HCT116 (cell line): ENCODE results near the gene MOB3B. TPM values are rescaled to one million over a fixed set of nuclear protein-coding genes. Genes with fewer than 3 reads are reported as not detected.

Source experiments
- ATAC-seq: fragments of 200-7000 bp; cut with Tn5 transposase; 2 replicates; pipeline ENCODE4 v1.9.1; 2020; ENCODE audit warnings: mild to moderate bottlenecking, moderate library complexity
- BruUV-seq: library from RNA; stranded (reverse); fragments of 400-500 nt; replicated peaks from 2 replicates; lab custom pipeline; 2021; lab: Mats Ljungman, UMichigan
- CTCF ChIA-PET: fragments of 300-600 bp; sonication (Branson Sonifier 250); formaldehyde crosslinking; loops from one replicate; lab custom pipeline; 2021; ENCODE audit warnings: antibody characterized with exemption; lab: Charles Lee
- POLR2A ChIA-PET: fragments of 300-600, 350-600 bp; sonication (Branson Sonifier 250); formaldehyde crosslinking; loops from one replicate; lab custom pipeline; 2021; ENCODE audit warnings: antibody characterized with exemption; lab: Charles Lee
- RAD21 ChIA-PET, 2 experiments: fragments of 300-600 bp; sonication (Branson Sonifier 250); formaldehyde crosslinking; loops; one replicate each; lab custom pipeline; 2023; ENCODE audit warnings: low total read pairs in 2 of 2; ENCODE audit not compliant: uncharacterized antibody in 2 of 2, unreplicated experiment in 2 of 2, low non-redundant PET in 1 of 2; lab: Charles Lee
- DNase-seq: peaks from one replicate; pipeline ENCODE4 v3.0.0-alpha.2; 2010; ENCODE audit warnings: low read depth, low spot score
- H2AFZ ChIP-seq: fragments of 200-600 bp; shearing (Covaris generic), sonication (generic); 2 replicates; pipeline ENCODE4 v1.6.1; 2017; ENCODE audit warnings: low read depth, mixed run types, mixed read lengths, antibody characterized with exemption, low read length; ENCODE audit not compliant: poor library complexity, severe bottlenecking
- H3K27ac ChIP-seq: 2 replicates; pipeline ENCODE4 v1.5.1; 2012; ENCODE audit warnings: low read depth, low read length
- H3K27me3 ChIP-seq: fragments of 200-600 bp; sonication (generic); 2 replicates; pipeline ENCODE4 v1.6.1; 2016; ENCODE audit warnings: mixed run types, low read length, mixed read lengths; ENCODE audit not compliant: insufficient read depth
- H3K36me3 ChIP-seq, 2 experiments: fragments of 200-500 bp in 1 of 2; fragments of 200-600 bp in 1 of 2; sonication (Bioruptor generic) in 1 of 2; sonication (generic) in 1 of 2; 2 replicates each; pipeline versions ENCODE4 v1.5.1 to v1.6.1; 2014 to 2016; ENCODE audit warnings: low read length in 2 of 2, inconsistent platforms in 1 of 2, mixed read lengths in 1 of 2, mixed run types in 1 of 2; ENCODE audit not compliant: insufficient read depth in 2 of 2, control insufficient read depth in 1 of 2
- H3K4me1 ChIP-seq, 2 experiments: fragments of 200-600 bp in 1 of 2; sonication (generic) in 1 of 2; 2 replicates each; pipeline versions ENCODE4 v1.5.1 to v1.6.1; 2012 to 2017; ENCODE audit warnings: low read length in 2 of 2, inconsistent platforms in 1 of 2, mild to moderate bottlenecking in 1 of 2, mixed read lengths in 1 of 2, mixed run types in 1 of 2, moderate library complexity in 1 of 2; ENCODE audit not compliant: insufficient read depth in 2 of 2, control insufficient read depth in 1 of 2
- H3K4me2 ChIP-seq: fragments of 200-600 bp; sonication (generic); 2 replicates; pipeline ENCODE4 v1.6.1; 2017; ENCODE audit warnings: mixed run types, low read length, mixed read lengths
- H3K4me3 ChIP-seq, 2 experiments: fragments of 200-600 bp in 1 of 2; sonication (generic) in 1 of 2; replicated peaks in 1 of 2; 2 replicates each; pipeline ENCODE4 v1.5.1; 2011 to 2016; ENCODE audit warnings: low read length in 2 of 2, control low read depth in 1 of 2, low read depth in 1 of 2, mild to moderate bottlenecking in 1 of 2, mixed read lengths in 1 of 2, mixed run types in 1 of 2
- H3K79me2 ChIP-seq: fragments of 200-600 bp; sonication (generic); 2 replicates; pipeline ENCODE4 v1.6.1; 2017; ENCODE audit warnings: mild to moderate bottlenecking, mixed run types, low read length, moderate library complexity, mixed read lengths; ENCODE audit not compliant: insufficient read depth
- H3K9ac ChIP-seq: fragments of 200-600 bp; sonication (generic); 2 replicates; pipeline ENCODE4 v1.6.1; 2016; ENCODE audit warnings: low read length, mixed read lengths
- H3K9me2 ChIP-seq: fragments of 200-600 bp; sonication (generic), shearing (Covaris generic); 2 replicates; pipeline ENCODE4 v1.6.1; 2017; ENCODE audit warnings: mixed run types, mild to moderate bottlenecking, moderate library complexity; ENCODE audit not compliant: insufficient read depth
- H3K9me3 ChIP-seq, 2 experiments: fragments of 200-500 bp in 1 of 2; fragments of 200-600 bp in 1 of 2; sonication (Bioruptor generic) in 1 of 2; sonication (generic) in 1 of 2; 2 replicates each; pipeline ENCODE4 v1.6.1; 2014 to 2017; ENCODE audit warnings: low read length in 2 of 2, mixed read lengths in 2 of 2, inconsistent platforms in 1 of 2, low read depth in 1 of 2, mild to moderate bottlenecking in 1 of 2, mixed run types in 1 of 2, moderate library complexity in 1 of 2; ENCODE audit not compliant: control insufficient read depth in 1 of 2, insufficient read depth in 1 of 2
- H4K20me1 ChIP-seq: fragments of 200-600 bp; sonication (generic), shearing (Covaris generic); 2 replicates; pipeline ENCODE4 v1.6.1; 2017; ENCODE audit warnings: mixed run types, mild to moderate bottlenecking, moderate library complexity; ENCODE audit not compliant: insufficient read depth
- CTCF ChIP-seq, 3 experiments: fragments of 200-600 bp in 1 of 3; sonication (generic) in 1 of 3; IDR thresholded peaks in 2 of 3; conservative IDR thresholded peaks in 1 of 3; 2 replicates each; pipeline ENCODE4 v1.5.1; 2012 to 2017; ENCODE audit warnings: low read depth in 2 of 3, low read length in 2 of 3, antibody characterized with exemption in 1 of 3, borderline replicate concordance in 1 of 3, control low read depth in 1 of 3, mild to moderate bottlenecking in 1 of 3, mixed read lengths in 1 of 3, mixed run types in 1 of 3, moderate library complexity in 1 of 3; ENCODE audit not compliant: insufficient read depth in 1 of 3
- JUND ChIP-seq: IDR thresholded peaks from 2 replicates; pipeline ENCODE4 v1.6.1; 2012
- POLR2A ChIP-seq: IDR thresholded peaks from 2 replicates; pipeline ENCODE4 v1.7.0; 2011; ENCODE audit warnings: borderline replicate concordance; ENCODE audit not compliant: insufficient read depth, insufficient read length; ENCODE audit errors: extremely low read depth
- POLR2AphosphoS5 ChIP-seq: IDR thresholded peaks from 2 replicates; pipeline ENCODE4 v1.6.1; 2011; ENCODE audit warnings: mild to moderate bottlenecking, low read depth, low read length, moderate library complexity
- TCF7L2 ChIP-seq: IDR thresholded peaks from 2 replicates; pipeline ENCODE4 v1.7.0; 2011; ENCODE audit warnings: borderline replicate concordance, inconsistent platforms; ENCODE audit not compliant: insufficient read depth, insufficient read length; ENCODE audit errors: extremely low read depth
- ZFX ChIP-seq: fragments of 450-650 bp; IDR thresholded peaks from 2 replicates; pipeline ENCODE4 v1.6.1; 2017
- ZNF274 ChIP-seq: fragments of 200-500 bp; sonication (Bioruptor generic); IDR thresholded peaks from 2 replicates; pipeline ENCODE4 v1.6.1; 2014; ENCODE audit warnings: mild to moderate bottlenecking, low read depth, low read length, inconsistent platforms
- intact Hi-C: fragments of 100-400 bp; cut with micrococcal nuclease; formaldehyde crosslinking; loops from 2 replicates; pipeline ENCODE4 v1.10.0; 2022
- total RNA-seq: library from RNA; stranded (reverse); gene quantifications from one replicate; pipeline ENCODE4 v1.2.1, GENCODE V29; 2021; ENCODE audit not compliant: unreplicated experiment

Gene MOB3B
- total RNA-seq, 1 experiment from 2014 or later: 1.2 TPM

GRCh38 chr9:27573634-27574590 is 44.3 kb upstream of the MOB3B start (continued):
- TF ChIP-seq CTCF (IDR thresholded peaks at IDR 0.05 in 2 of 3, conservative IDR thresholded peaks at IDR 0.05 in 1 of 3; ENCODE audit: borderline replicate concordance in 1 of 3, insufficient read depth in 1 of 3, low read depth in 2 of 3, low read length in 2 of 3) (no peak), JUND (peak; percentile 41; the same call in 1 of the 2 replicates)
- TF ChIP-seq, all 23 proteins: peak for 14

- Histone ChIP-seq H2AFZ (peak within 1 kb of the TSS; percentile 90), H3K79me2 (no peaks in the 10 kb centered on the region), H4K20me1 (no peaks in the 10 kb centered on the region), H3K9ac (peak within 1 kb of the TSS; percentile 82), H3K4me2 (peak within 1 kb of the TSS; percentile 84), H3K4me3 (peak within 1 kb of the TSS; percentile 62 to 86), H3K27ac (peak within 1 kb of the TSS; percentile 45), H3K4me1 (peaks cover 6 to 19% of the 10 kb centered on the region in 2 experiments), H3K9me3 (no peaks in the 10 kb centered on the region), H3K9me2 (no peaks in the 10 kb centered on the region), H3K27me3 (no peaks in the 10 kb centered on the region), H3K36me3 (no peaks in the 10 kb centered on the region)
- CTCF ChIA-PET: no interaction called here
- no TSS peak for BruUV-seq
- RAD21 ChIA-PET: no interaction called here
- peak; percentile 85 for ATAC-seq
- TF ChIP-seq POLR2AphosphoS5 (peak; percentile 77), TCF7L2 (no peak), ZNF274 (no peak), ZFX (peak; percentile 64), POLR2A (peak; percentile 17)
- DNase-seq: no peak
- intact Hi-C loops: no loop called here
- POLR2A ChIA-PET: interaction anchor here (1.0 kb wide), 1 partner anchor 14 kb away, joined by 3 read pairs; no protein-coding TSS in a partner anchor
Observed at GRCh38 chr9:27572918-27573633, 43.5 kb upstream of the MOB3B start, which contains the start of gene C9orf72. Gene C9orf72 (minus strand): TSS chr9:27573481. CDS start chr9:27567120, 6,361 bp downstream.
